Keratinocyte (primary cell): ENCODE measurements around the gene ABCC3. TPM values are rescaled to one million over a fixed set of nuclear protein-coding genes. Genes with fewer than 3 reads are reported as not detected.

Experiments used
- DNase-seq: peaks from one replicate; pipeline ENCODE4 v3.0.0-alpha.2; 2011; ENCODE audit warnings: low read depth, missing footprints, low spot score
- FAIRE-seq: peaks from 2 replicates; lab custom pipeline; 2011; peaks lifted over from hg19 to GRCh38; lab: Jason Lieb, UNC
- H2AFZ ChIP-seq: 2 replicates; pipeline ENCODE4 v1.6.0; 2012; ENCODE audit warnings: low read length, control low read depth, inconsistent platforms; ENCODE audit not compliant: control insufficient read depth
- H3K27ac ChIP-seq: 2 replicates; pipeline ENCODE4 v1.5.1; 2011; ENCODE audit warnings: low read length; ENCODE audit not compliant: control insufficient read depth, insufficient read depth
- H3K27me3 ChIP-seq: 3 replicates; pipeline ENCODE4 v1.6.0; 2011; ENCODE audit warnings: low read length; ENCODE audit not compliant: control insufficient read depth, insufficient read depth; ENCODE audit errors: extremely low read depth
- H3K36me3 ChIP-seq, 2 experiments: 2 replicates in 1 of 2; 3 replicates in 1 of 2; pipeline ENCODE4 v1.5.1; 2011; ENCODE audit warnings: low read length in 2 of 2, mild to moderate bottlenecking in 1 of 2; ENCODE audit not compliant: control insufficient read depth in 2 of 2, insufficient read depth in 2 of 2; ENCODE audit errors: extremely low read depth in 1 of 2
- H3K4me1 ChIP-seq: 3 replicates; pipeline ENCODE4 v1.5.1; 2011; ENCODE audit warnings: low read length; ENCODE audit not compliant: control insufficient read depth, insufficient read depth; ENCODE audit errors: extremely low read depth
- H3K4me2 ChIP-seq: 3 replicates; pipeline ENCODE4 v1.6.0; 2011; ENCODE audit warnings: low read depth, low read length; ENCODE audit not compliant: control insufficient read depth, insufficient read depth; ENCODE audit errors: extremely low read depth
- H3K4me3 ChIP-seq, 3 experiments: fragments of 200-600 bp in 1 of 3; sonication (generic) in 1 of 3; 2 replicates in 2 of 3; 3 replicates in 1 of 3; pipeline ENCODE4 v1.5.1; 2011 to 2016; ENCODE audit warnings: low read length in 3 of 3, mild to moderate bottlenecking in 3 of 3, control low read depth in 2 of 3, inconsistent platforms in 1 of 3, low read depth in 1 of 3, mixed read lengths in 1 of 3, mixed run types in 1 of 3, moderate library complexity in 1 of 3; ENCODE audit not compliant: control insufficient read depth in 2 of 3, insufficient read depth in 2 of 3; ENCODE audit errors: extremely low read depth in 1 of 3
- H3K79me2 ChIP-seq: 2 replicates; pipeline ENCODE4 v1.6.0; 2012; ENCODE audit warnings: low read length; ENCODE audit not compliant: control insufficient read depth, insufficient read depth
- H3K9ac ChIP-seq: 3 replicates; pipeline ENCODE4 v1.6.0; 2011; ENCODE audit warnings: low read length; ENCODE audit not compliant: control insufficient read depth, insufficient read depth; ENCODE audit errors: extremely low read depth
- H3K9me1 ChIP-seq: 3 replicates; pipeline ENCODE4 v1.6.0; 2011; ENCODE audit warnings: low read length; ENCODE audit not compliant: control insufficient read depth, insufficient read depth; ENCODE audit errors: extremely low read depth
- H3K9me3 ChIP-seq: 2 replicates; pipeline ENCODE4 v1.5.1; 2012; ENCODE audit warnings: low read depth, low read length; ENCODE audit not compliant: control insufficient read depth
- H4K20me1 ChIP-seq: 3 replicates; pipeline ENCODE4 v1.6.0; 2011; ENCODE audit warnings: low read length; ENCODE audit not compliant: control insufficient read depth, insufficient read depth; ENCODE audit errors: extremely low read depth
- CTCF ChIP-seq, 3 experiments: IDR thresholded peaks in 1 of 3; conservative IDR thresholded peaks in 1 of 3; optimal IDR thresholded peaks in 1 of 3; 2 replicates in 2 of 3; 3 replicates in 1 of 3; pipeline versions ENCODE3 to v1.5.1; 2011; ENCODE audit warnings: low read length in 3 of 3, mild to moderate bottlenecking in 3 of 3, moderate library complexity in 2 of 3, control low read depth in 1 of 3, inconsistent platforms in 1 of 3; ENCODE audit not compliant: insufficient read depth in 2 of 3; ENCODE audit errors: extremely low read depth in 1 of 3
- EZH2 ChIP-seq: IDR thresholded peaks from one replicate; pipeline ENCODE4 v1.6.1; 2012; ENCODE audit warnings: inconsistent platforms, mild to moderate bottlenecking, low read length, moderate library complexity
- dilution Hi-C: fragments of 300-500 bp; cut with MboI; formaldehyde crosslinking; loops from one replicate; pipeline ENCODE4 v1.7.0; 2020; ENCODE audit warnings: low sequenced_read_pairs; ENCODE audit not compliant: extremely low pct_ligation_motif_present
- polyA plus RNA-seq, 5 experiments: library from polyadenylated mRNA; depleted of rRNA in 3 of 5; stranded (reverse) in 3 of 5; stranded (forward) in 1 of 5; unstranded in 1 of 5; fragments of >200 nt; gene quantifications; 1 replicate in 1 of 5; 2 replicates in 3 of 5; 3 replicates in 1 of 5; pipeline versions ENCODE4 v1.2.1 to v1.2.3, GENCODE V29; 2011 to 2012; ENCODE audit warnings: missing spikeins in 2 of 5, low read depth in 1 of 5, low replicate concordance in 1 of 5

Gene ABCC3
- polyA plus RNA-seq, 1 donor (not counting 4 experiments of a cell fraction or from before 2014, with no cell fraction given) = 41.7 TPM

DNA sequence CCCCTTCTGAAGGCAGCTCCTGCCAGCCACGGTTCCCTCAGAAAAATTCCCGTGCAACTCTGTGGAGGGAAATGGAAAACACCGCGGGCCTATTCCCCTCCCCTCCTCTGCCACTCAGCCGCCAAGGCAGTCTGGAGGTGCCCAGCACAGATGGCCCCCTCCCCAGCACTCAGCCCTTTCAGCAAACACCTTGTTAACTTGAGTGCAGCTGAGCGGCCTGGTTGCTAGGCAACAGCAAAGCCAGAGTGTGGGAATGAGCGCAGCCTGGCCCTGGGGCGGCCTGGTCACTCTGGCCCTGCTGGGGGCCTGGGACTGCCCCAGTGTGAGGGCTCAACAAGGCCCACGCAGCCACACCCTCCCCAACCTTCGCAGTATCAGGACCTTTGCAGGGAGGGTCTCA lies 41.4 kb upstream of the ABCC3 start:
- peaks cover 10% of the 10 kb centered on the region for H3K27me3 ChIP-seq
- no peaks in the 10 kb centered on the region for H3K9me3 ChIP-seq
- H3K4me3 ChIP-seq = no peak overlapping the region
- no peak overlapping the region for H3K27ac ChIP-seq
- TF ChIP-seq CTCF (optimal IDR thresholded peaks at IDR 0.05 in 1 of 3, IDR thresholded peaks at IDR 0.05 in 1 of 3, conservative IDR thresholded peaks at IDR 0.05 in 1 of 3; ENCODE audit: extremely low read depth in 1 of 3, insufficient read depth in 2 of 3, low read length in 3 of 3) (no peak), EZH2 (no peak)
- H4K20me1 ChIP-seq = no peaks in the 10 kb centered on the region
- H3K4me1 ChIP-seq = no peaks in the 10 kb centered on the region
- no peak for FAIRE-seq
- no peak overlapping the region for H2AFZ ChIP-seq
- no peaks in the 10 kb centered on the region for H3K36me3 ChIP-seq
- no peak overlapping the region for H3K9ac ChIP-seq
- no peaks in the 10 kb centered on the region for H3K9me1 ChIP-seq
- dilution Hi-C loops = no loop called here
- H3K79me2 ChIP-seq = no peaks in the 10 kb centered on the region
- no peak for DNase-seq
- no peak overlapping the region for H3K4me2 ChIP-seq

DNA sequence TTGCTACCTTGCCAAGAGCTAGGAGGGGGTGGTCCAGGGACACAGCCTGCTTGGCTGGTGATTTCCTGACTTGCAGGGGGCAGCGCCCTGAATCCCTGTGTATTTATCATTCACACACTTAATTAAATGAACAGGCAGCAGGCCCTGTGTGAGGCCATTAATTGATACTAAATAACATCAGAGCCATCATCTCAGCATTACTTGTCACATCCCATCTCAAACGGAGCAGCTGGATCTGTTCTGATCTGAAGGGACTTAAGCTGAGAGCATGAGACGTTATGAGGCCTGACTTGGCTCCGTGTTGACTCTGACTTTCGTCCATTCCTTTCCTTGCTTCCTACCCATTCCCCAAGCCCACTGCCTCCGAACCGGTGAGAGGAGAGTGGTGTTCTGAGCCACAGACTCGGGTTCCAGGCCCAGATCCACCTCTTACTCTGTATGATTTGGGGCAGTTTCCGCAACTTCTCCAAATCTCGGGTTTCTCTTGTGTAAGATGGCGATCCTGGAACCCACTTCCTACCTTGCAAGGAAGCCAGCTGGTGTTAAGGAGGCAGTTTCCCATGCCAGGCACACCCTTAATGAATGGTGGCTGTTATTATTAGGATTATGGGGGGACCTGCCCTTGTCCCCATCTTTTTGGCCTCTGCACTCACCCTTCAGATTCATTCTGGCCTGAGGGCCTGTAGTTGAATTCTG lies 40.4 kb upstream of the ABCC3 start:
- no peaks in the 10 kb centered on the region for H3K9me3 ChIP-seq
- H2AFZ ChIP-seq = no peak overlapping the region
- no peaks in the 10 kb centered on the region for H3K36me3 ChIP-seq
- no peaks in the 10 kb centered on the region for H3K79me2 ChIP-seq
- dilution Hi-C loops = no loop called here
- no peak for TF ChIP-seq EZH2
- TF ChIP-seq CTCF (optimal IDR thresholded peaks at IDR 0.05 in 1 of 3, IDR thresholded peaks at IDR 0.05 in 1 of 3, conservative IDR thresholded peaks at IDR 0.05 in 1 of 3; ENCODE audit: extremely low read depth in 1 of 3, insufficient read depth in 2 of 3, low read length in 3 of 3) = no peak
- H4K20me1 ChIP-seq = no peaks in the 10 kb centered on the region
- H3K9ac ChIP-seq = no peak overlapping the region
- H3K4me2 ChIP-seq = no peak overlapping the region
- no peak overlapping the region for H3K4me3 ChIP-seq
- H3K27me3 ChIP-seq = peaks cover 12% of the 10 kb centered on the region
- H3K9me1 ChIP-seq = no peaks in the 10 kb centered on the region
- DNase-seq (no peak), FAIRE-seq (no peak)
- H3K27ac ChIP-seq = no peak overlapping the region
- H3K4me1 ChIP-seq = no peaks in the 10 kb centered on the region
